GM19324 (cell line): ENCODE measurements around the gene PIGN.

Source experiments
- ATAC-seq: cut with Tn5 transposase; IDR thresholded peaks from one replicate; pipeline ENCODE4 v1.9.1; 2021; ENCODE audit warnings: mild to moderate bottlenecking, moderate library complexity; ENCODE audit not compliant: unreplicated experiment, low FRiP score

PIGN gene

GRCh38 chr18:62023536-62023935 lies 163.3 kb downstream of the PIGN start:
- no peak for ATAC-seq

DNA sequence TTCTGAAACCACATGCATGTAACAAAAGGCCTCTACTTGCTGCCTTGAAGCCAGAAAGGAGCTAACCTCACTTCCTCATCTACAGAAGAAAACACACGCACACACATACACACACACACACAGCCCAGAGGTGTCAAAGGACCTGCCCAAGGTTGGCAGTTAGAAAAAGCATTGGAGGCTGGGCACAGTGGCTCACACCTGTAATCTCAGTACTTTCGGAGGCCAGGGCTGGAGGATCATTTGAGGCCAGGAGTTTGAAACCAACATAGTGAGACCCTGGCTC lies 168.2 kb downstream of the PIGN start:
- ATAC-seq, result no peak

GRCh38 chr18:62018034-62018758 lies 168.7 kb downstream of the PIGN start:
- no peak for ATAC-seq

DNA sequence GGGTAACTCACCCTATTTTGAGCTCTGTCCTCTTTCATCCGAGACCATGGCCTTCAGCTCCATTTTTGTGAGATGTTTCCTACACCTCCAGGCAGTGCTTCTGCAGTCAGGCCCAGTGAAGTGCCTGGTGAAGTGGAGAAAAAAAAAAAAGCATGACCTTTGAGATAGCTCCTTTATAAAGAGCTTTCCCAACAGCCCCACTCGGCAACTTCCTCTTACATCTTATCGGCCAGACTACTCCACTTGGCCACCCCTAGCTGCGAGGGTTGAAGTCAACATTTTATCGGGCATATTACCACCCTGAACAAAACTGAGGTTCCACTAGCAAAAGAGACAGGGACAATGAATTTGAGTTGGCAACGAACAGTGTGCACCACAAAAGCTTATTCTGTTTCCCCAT lies 169.2 kb downstream of the PIGN start:
- no peak for ATAC-seq

DNA sequence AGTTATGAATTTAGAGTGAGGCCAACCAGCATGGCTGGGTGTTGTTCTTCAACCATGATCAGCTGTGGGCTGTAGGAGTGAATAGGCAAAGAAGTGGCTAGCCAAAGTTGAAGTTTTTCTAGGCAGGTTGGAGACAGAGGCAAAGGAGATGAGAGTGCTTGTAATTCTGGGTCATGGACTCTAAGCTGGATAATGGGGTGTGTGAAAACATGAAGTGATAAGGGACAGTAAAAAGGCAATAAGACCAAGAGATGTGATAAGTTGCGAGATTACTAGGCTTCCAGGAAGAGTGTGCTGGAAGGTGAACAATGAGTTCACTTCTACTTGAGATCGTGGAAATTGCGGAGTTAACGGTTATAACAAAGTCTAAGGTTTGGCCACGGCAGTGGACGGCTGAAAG lies 175.4 kb downstream of the PIGN start:
- no peak for ATAC-seq

DNA sequence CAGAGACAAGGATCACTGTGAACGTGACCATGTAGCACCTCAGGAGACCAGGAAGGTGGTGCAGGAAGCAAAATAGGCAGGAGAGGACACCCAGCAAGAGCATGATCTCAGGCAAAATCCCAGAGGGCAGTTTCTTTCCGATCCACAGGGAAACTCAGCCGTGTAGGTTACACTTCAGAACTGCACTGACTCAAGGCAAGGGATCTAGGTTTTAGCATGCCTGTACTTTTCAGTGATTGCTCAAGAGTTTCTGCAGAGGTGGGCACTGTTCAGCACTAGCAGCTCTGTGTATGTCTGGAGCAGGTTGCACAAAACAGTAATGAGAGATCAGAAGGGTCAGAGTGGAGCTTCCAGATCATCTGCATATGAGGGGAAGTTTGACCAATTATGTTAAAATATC lies 177.3 kb downstream of the PIGN start:
- no peak for ATAC-seq

DNA sequence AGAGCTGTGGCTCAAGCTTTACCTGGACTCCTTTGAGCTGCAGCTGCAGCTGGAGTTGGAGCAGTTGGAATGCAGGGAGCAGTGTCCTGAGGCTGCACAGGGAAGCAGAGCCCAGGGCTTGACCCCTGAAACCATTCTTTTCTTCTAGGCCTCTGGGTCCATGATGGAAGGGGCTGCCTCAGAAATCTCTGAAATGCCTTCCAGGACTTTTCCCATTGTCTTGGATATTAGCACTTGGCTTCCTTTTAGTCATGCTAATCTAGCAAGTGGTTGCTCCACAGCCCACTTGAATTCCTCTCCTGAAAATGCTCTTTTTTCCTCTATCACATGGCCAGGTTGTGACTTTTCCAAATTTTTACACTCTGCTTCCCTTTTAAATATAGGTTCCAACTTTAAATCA lies 185.5 kb downstream of the PIGN start:
- ATAC-seq, result no peak

- no peak for ATAC-seq
Measured at GRCh38 chr18:61998957-61999356, 187.9 kb downstream of the PIGN start.

DNA sequence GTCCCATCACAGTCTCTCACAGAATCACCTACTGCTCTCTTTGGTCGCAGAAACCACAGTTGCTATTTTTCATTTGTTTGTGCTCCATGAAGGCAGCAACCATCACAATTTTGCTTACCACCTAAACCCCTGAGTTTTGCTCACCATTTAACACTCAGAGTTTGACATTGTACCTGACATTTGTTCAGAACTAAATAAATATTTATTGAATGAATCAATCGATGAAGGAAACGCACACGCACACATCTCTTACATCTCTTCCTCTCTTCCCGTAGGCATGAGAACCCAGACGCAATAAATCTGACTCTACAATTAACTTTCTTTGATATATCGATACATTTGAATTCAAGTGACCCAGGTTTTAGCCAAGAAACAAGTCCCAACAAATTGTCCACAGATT lies 188.5 kb downstream of the PIGN start:
- ATAC-seq, result no peak

DNA sequence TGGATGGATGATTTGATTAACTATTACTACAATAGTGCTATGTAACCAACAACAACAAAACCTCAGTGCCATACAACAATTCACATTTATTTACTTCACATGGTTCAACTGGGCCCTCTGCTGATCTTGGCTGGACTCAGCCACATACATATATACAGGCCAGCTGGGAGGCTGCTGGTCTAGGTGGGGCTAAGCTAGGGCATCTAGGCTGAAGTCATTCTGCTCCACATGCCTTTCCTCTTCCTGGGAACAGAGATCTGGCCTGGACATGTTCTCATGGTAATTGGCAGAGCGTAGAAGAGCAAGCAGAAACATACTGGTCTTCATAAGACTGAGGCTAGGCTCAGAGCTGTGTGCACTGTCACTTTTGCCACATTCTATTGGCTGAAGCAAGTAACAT lies 191.2 kb downstream of the PIGN start:
- no peak for ATAC-seq

- ATAC-seq, result no peak
Measured at GRCh38 chr18:61993831-61994230, 193.0 kb downstream of the PIGN start.

DNA sequence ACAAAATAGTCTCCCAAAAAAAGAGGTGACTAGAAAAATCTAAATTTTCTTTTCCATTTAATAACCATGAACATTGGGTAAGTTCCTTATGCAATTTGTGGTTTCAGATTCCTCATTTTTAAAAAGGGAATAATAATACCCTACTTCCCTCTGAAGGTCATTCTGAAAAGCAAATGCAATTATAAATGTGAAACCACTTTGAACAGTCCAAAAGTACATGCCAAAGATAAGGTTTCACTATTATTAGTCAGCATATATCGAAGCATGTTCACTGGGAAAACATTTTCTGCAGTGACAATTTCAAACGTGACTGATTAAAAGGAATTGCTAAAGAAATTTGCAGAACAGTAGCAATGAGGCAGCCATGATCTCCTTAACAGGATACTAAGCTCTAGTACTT lies 193.9 kb downstream of the PIGN start:
- no peak for ATAC-seq

- no peak for ATAC-seq
Measured at GRCh38 chr18:61992285-61992684, 194.6 kb downstream of the PIGN start.

DNA sequence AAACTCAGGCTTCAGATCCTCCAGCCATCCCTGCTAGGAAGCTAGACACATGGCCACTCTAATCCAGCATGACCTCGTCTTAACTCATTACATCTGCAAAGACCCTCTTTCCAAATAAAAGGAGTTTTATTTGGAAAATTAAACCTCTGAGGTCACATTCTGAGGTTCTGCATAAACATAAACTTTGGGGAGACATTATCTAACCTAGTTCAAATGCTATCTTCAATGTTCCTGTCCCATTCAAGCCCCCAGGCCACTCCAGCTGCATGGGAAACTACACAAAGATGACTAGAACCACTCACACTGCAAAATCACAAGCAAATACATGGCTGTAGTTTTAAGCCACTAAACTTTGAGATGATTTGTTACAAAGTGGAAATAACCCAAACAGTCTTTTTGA lies 195.0 kb downstream of the PIGN start:
- no peak for ATAC-seq

GRCh38 chr18:61991201-61991600 lies 195.7 kb downstream of the PIGN start:
- no peak for ATAC-seq
